GM19397 (cell line): ENCODE data around the gene ULK1.
"Not testable (repeated sequence)": the region's sequence is repeated elsewhere in the genome, so short reads cannot be mapped to it uniquely, and the experiment has no call there.

Experiments
- ATAC-seq: cut with Tn5 transposase; IDR thresholded peaks from one replicate; pipeline ENCODE4 v1.9.1; 2021; ENCODE audit warnings: mild to moderate bottlenecking, moderate library complexity; ENCODE audit not compliant: unreplicated experiment

The ULK1 gene

GRCh38 chr12:131861261-131862083, 33.0 kb upstream of the ULK1 start:
- ATAC-seq: no peak

DNA sequence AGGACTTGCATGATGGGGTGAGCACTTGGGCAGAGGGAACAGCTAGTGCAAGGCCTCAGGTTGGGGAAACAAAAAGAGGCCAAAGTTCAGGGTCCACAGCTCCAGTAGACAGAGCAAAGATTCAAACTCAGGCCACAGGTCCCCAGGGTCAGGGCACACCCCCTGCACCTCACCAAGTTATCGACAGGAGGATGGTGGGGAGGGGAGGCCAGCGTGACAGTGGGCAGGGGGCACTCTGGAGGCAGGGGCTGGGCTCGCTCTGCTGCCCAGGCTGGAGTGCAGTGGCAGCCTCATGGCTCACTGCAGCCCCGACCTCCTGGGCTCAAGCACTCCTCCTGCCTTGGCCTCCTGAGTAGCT, 32.4 kb upstream of the ULK1 start:
- ATAC-seq: no peak

- no peak for ATAC-seq
These were observed 31.8 kb upstream of the ULK1 start for GRCh38 chr12:131862600-131862993.

DNA sequence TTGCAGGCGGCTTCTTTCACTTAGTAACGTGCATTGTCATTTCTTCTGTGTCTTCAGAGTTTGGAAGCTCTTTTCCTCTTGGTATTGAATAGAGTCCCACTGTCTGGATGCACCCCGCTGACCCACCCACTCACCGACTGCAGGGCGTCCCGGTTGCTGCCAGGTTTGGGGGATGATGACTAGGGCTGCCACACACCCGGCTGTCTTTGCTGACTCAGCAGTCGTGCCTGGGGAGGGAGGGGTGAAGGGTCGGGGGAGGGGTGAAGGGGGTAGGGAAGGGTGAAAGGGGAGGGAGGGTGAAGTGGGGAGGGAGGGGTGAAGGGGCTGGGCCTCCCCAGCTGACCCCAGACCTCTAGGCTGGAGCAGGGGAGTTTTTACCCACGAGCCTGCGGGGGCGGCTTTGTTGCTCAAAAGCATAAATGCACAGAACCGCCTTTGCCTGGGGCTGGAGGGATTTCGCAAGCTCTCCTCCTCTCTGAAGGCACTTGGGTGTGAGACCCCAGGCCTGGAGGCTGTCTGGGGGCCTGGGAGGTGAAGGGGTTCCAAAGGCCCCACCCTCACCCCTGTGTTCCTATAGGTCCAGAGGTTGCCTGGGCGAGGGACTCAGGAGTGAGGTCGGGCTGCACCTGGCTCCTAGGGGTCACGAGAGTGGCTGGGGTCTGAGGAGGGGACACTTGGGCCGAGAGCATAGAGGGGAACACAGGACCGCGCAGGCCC, 31.3 kb upstream of the ULK1 start:
- no peak for ATAC-seq

- ATAC-seq: no peak
These were observed 30.6 kb upstream of the ULK1 start for GRCh38 chr12:131863711-131864396.

DNA sequence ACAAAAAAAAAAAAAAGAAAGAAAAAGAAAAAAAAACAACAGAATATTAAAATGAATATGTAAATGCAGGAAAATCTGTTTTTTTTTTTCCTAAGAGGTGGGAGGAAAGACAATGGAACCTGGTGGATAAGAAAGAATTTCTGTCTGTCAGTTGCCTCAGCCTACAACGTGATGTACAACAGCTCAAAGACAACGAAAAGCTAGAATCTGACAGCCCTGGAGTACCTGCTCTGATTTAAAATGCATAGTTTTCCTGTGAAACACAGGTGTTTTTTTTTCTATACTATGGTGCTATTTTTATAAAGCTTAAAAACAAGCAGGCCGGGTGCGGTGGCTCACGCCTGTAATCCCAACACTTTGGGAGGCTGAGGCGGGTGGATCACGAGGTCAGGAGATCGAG, 30.0 kb upstream of the ULK1 start:
- no peak for ATAC-seq

GRCh38 chr12:131865180-131865875, 29.1 kb upstream of the ULK1 start:
- ATAC-seq: no peak

DNA sequence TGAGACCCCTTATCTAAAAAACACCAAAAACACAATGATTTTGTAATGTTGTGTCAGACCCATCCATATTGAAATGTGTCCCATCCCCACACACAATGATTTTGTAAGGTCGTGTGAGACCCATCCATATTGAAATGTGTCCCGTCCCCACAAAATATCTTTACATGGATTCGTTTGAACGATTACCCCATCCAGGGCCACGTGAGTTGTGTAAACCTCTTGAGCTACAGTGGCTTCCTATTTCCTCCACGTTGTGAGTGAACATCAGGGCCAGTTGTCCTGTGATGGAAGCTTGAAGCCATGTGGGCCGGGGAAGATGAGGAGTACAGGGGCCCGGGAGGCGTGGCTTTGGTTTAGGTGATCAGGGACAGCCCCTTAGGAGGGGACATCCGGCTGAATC, 27.0 kb upstream of the ULK1 start:
- ATAC-seq: no peak

DNA sequence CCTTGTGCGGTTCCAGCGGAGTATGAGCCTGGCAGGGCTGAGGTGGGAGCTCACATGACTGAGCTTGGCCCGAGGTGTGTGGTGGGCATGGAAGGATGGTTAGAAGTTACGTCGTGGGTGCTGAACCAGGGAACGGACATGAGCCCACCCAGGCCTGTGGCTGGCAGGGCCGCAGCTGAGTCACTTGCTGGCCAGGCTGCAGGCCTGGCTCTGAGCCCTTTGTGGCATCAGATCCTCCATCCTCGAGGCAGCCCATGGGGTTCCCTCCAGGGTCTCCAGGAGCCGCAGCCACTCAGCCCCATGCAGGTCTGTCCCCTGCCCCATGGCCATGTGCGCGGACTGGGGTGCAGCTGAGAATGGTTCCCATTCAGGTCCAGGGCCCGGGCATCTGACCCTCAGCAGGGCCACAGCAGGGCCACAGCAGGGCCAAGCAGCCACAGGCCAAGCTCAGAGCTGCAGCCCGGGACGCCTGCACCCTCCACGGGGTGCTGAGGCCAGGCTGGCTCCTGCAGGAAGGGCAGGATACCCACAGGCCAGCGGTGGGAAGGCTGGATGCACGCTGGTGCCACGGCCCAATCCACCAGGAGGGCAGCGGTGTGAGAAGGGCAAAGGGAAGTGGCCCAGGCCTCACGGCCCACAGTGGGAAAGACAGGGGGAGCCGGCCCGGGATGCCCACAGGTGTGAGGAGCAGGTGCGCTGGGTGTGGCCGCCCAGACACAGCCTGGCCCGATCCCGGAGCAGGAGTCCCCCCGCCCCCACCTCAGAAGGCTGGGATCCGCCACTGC, 26.3 kb upstream of the ULK1 start:
- no peak for ATAC-seq

GRCh38 chr12:131869871-131870418, 24.5 kb upstream of the ULK1 start:
- ATAC-seq: no peak

DNA sequence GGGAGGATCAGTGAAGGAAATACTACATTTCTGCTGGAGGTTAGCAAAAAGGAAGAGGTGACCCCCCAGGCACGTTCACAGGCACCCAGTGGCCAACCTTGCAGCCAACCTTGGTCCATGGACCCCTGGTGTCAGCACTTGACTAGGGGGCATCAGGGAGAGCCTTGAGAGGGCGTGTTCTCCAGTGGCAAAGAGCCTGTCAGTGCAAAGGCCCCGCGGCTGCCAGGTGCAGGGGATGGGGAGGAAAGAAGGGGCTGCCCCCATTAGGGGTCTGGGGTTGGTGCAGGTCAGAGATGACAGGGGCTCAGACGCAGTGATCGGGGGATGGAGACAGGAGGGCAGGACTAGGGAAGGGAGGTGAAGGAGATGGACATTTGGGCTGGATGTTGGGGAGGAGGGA, 22.7 kb upstream of the ULK1 start:
- ATAC-seq: no peak

- ATAC-seq: no peak
These were observed 22.0 kb upstream of the ULK1 start for GRCh38 chr12:131872154-131873051.

- no peak for ATAC-seq
These were observed 21.1 kb upstream of the ULK1 start for GRCh38 chr12:131873293-131873692.

DNA sequence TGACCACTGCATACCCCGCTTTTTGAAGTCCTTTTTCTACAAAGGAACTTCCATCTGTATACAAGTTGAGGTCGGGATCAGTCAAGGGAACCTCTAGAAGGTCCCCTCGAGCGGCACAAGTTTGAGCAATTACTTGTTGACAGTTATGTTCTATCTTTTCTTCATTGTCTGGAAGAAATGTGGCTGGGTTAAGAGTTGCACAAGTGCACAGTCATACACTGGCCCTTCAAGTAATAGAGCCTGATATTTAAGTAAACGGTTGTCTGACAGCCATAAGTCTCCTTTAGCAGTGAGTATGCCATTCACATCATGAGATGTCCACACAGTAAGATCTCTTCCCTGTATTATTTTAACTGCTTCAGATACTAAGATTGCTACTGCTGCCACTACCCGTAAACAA, 19.4 kb upstream of the ULK1 start:
- ATAC-seq: not testable (repeated sequence)

DNA sequence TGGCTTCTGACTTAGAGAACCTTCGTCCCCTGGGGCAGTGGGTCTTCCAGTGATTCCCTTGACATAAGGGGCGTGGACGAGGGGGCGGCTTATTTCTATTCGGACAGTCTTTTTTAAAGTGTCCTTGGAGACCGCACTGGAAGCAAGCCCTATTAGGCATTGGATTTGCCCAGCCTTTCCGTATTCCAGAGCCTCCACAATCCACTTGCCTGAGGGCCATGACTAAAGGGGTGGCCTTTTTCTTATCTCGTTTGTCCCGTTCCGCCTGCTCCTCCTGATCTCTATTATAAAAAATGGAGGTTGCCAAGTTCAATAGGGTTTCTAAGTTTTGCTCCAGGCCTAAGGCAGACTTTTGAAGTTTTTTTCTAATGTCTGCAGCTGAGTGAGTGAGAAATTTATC, 17.2 kb upstream of the ULK1 start:
- ATAC-seq: not testable (repeated sequence)

GRCh38 chr12:131878436-131878835, 16.0 kb upstream of the ULK1 start:
- not testable (repeated sequence) for ATAC-seq

GRCh38 chr12:131882804-131883520, 11.5 kb upstream of the ULK1 start:
- ATAC-seq: no peak

DNA sequence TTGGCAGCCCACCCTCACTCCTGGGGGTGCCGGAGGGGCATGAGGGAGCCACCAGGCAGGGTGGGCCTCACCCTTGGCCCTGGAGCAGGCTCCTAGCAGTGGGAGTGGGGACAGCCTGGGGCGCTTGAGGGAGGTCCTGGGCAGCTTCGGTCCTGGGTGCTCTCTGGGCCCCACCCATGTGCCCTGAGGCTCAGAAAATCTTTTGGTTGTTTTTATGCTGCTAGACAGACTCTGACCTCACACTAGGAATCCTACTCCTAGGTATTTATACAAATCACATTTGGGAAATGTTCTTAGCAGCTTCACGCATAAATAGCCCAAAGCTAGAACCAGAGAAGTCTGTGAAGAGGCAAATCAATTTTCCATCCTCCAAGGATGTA, 10.9 kb upstream of the ULK1 start:
- ATAC-seq: no peak

- ATAC-seq: not testable (repeated sequence)
These were observed 9.3 kb upstream of the ULK1 start for GRCh38 chr12:131885076-131885475.
